Activated naive CD4-positive, alpha-beta T cell treated with anti-CD3 and anti-CD28 coated beads, Interleukin-2, amount 50 U/mL, for 24 hours (primary cell): Measurements from ENCODE around the gene PDLIM4.

Experiments
- H3K27ac Mint-ChIP-seq: one replicate; pipeline ENCODE4 v1.8.0; 2021; ENCODE audit warnings: mild to moderate bottlenecking, mixed read lengths
- H3K27me3 Mint-ChIP-seq: one replicate; pipeline ENCODE4 v1.8.0; 2021; ENCODE audit warnings: mixed read lengths
- H3K36me3 Mint-ChIP-seq: one replicate; pipeline ENCODE4 v1.8.0; 2021; ENCODE audit warnings: mixed read lengths
- H3K4me1 Mint-ChIP-seq: one replicate; pipeline ENCODE4 v1.8.0; 2021; ENCODE audit warnings: mixed read lengths
- H3K4me3 Mint-ChIP-seq: one replicate; pipeline ENCODE4 v1.8.0; 2021; ENCODE audit warnings: mild to moderate bottlenecking, mixed read lengths
- H3K9me3 Mint-ChIP-seq: one replicate; pipeline ENCODE4 v1.8.0; 2021; ENCODE audit warnings: mixed read lengths

PDLIM4 gene

GRCh38 chr5:132235340-132235739, 22.2 kb upstream of the PDLIM4 start:
- Mint-ChIP-seq H3K27ac (no peak overlapping the region), H3K9me3 (no peaks in the 10 kb centered on the region), H3K4me1 (no peaks in the 10 kb centered on the region), H3K27me3 (no peaks in the 10 kb centered on the region), H3K4me3 (no peak overlapping the region), H3K36me3 (no peaks in the 10 kb centered on the region)

GRCh38 chr5:132237141-132237540, 20.4 kb upstream of the PDLIM4 start:
- Mint-ChIP-seq H3K4me3 (no peak overlapping the region), H3K4me1 (no peaks in the 10 kb centered on the region), H3K27ac (no peak overlapping the region), H3K9me3 (no peaks in the 10 kb centered on the region), H3K27me3 (no peaks in the 10 kb centered on the region), H3K36me3 (no peaks in the 10 kb centered on the region)

- Mint-ChIP-seq H3K4me3 (no peak overlapping the region), H3K36me3 (no peaks in the 10 kb centered on the region), H3K27me3 (no peaks in the 10 kb centered on the region), H3K27ac (no peak overlapping the region), H3K4me1 (no peaks in the 10 kb centered on the region), H3K9me3 (no peaks in the 10 kb centered on the region)
These were observed 19.8 kb upstream of the PDLIM4 start for GRCh38 chr5:132237670-132238069.

- H3K27ac Mint-ChIP-seq, result peak overlapping the region; percentile 18
These were observed 19.2 kb upstream of the PDLIM4 start for GRCh38 chr5:132238169-132238744.

GRCh38 chr5:132238901-132239500, 18.5 kb upstream of the PDLIM4 start:
- no peaks in the 10 kb centered on the region for H3K36me3 Mint-ChIP-seq
- peaks cover under 1% of the 10 kb centered on the region for H3K9me3 Mint-ChIP-seq

More at GRCh38 chr5:132238169-132238744, 19.2 kb upstream of the PDLIM4 start:
- H3K27me3 Mint-ChIP-seq, result peaks cover 3% of the 10 kb centered on the region
- H3K36me3 Mint-ChIP-seq, result no peaks in the 10 kb centered on the region
- H3K4me3 Mint-ChIP-seq, result no peak overlapping the region
- H3K4me1 Mint-ChIP-seq, result no peaks in the 10 kb centered on the region
- no peaks in the 10 kb centered on the region for H3K9me3 Mint-ChIP-seq

GRCh38 chr5:132239776-132240175, 17.7 kb upstream of the PDLIM4 start:
- peaks cover 3% of the 10 kb centered on the region for H3K36me3 Mint-ChIP-seq
- H3K27me3 Mint-ChIP-seq, result peaks cover 8% of the 10 kb centered on the region
- H3K27ac Mint-ChIP-seq, result no peak overlapping the region
- no peak overlapping the region for H3K4me3 Mint-ChIP-seq
- H3K4me1 Mint-ChIP-seq, result no peaks in the 10 kb centered on the region
- peaks cover 8% of the 10 kb centered on the region for H3K9me3 Mint-ChIP-seq

More at GRCh38 chr5:132238901-132239500, 18.5 kb upstream of the PDLIM4 start:
- Mint-ChIP-seq H3K27ac (no peak overlapping the region), H3K27me3 (peaks cover 4% of the 10 kb centered on the region), H3K4me1 (no peaks in the 10 kb centered on the region), H3K4me3 (no peak overlapping the region)

- Mint-ChIP-seq H3K4me1 (no peaks in the 10 kb centered on the region), H3K9me3 (peaks cover 20% of the 10 kb centered on the region), H3K27me3 (peaks cover 10% of the 10 kb centered on the region), H3K4me3 (no peak overlapping the region), H3K36me3 (peaks cover 4% of the 10 kb centered on the region), H3K27ac (no peak overlapping the region)
These were observed 14.0 kb upstream of the PDLIM4 start for GRCh38 chr5:132243366-132243977.

- H3K4me1 Mint-ChIP-seq, result no peaks in the 10 kb centered on the region
- H3K36me3 Mint-ChIP-seq, result peaks cover 4% of the 10 kb centered on the region
- no peak overlapping the region for H3K27ac Mint-ChIP-seq
- peaks cover 10% of the 10 kb centered on the region for H3K27me3 Mint-ChIP-seq
- no peak overlapping the region for H3K4me3 Mint-ChIP-seq
- H3K9me3 Mint-ChIP-seq, result peaks cover 20% of the 10 kb centered on the region
These were observed 11.9 kb upstream of the PDLIM4 start for GRCh38 chr5:132245593-132245992.

GRCh38 chr5:132246806-132247205, 10.7 kb upstream of the PDLIM4 start:
- no peak overlapping the region for H3K27ac Mint-ChIP-seq
- peaks cover 20% of the 10 kb centered on the region for H3K9me3 Mint-ChIP-seq
- H3K4me3 Mint-ChIP-seq, result no peak overlapping the region
- peaks cover 4% of the 10 kb centered on the region for H3K36me3 Mint-ChIP-seq
- peaks cover 10% of the 10 kb centered on the region for H3K27me3 Mint-ChIP-seq
- H3K4me1 Mint-ChIP-seq, result no peaks in the 10 kb centered on the region

- Mint-ChIP-seq H3K36me3 (no peaks in the 10 kb centered on the region), H3K27me3 (peaks cover 3% of the 10 kb centered on the region), H3K4me1 (no peaks in the 10 kb centered on the region), H3K4me3 (no peak overlapping the region), H3K9me3 (peaks cover 7% of the 10 kb centered on the region), H3K27ac (no peak overlapping the region)
These were observed 6.9 kb upstream of the PDLIM4 start for GRCh38 chr5:132250547-132250946.

- Mint-ChIP-seq H3K9me3 (peaks cover 7% of the 10 kb centered on the region), H3K27me3 (peaks cover 4% of the 10 kb centered on the region), H3K27ac (no peak overlapping the region), H3K4me1 (no peaks in the 10 kb centered on the region), H3K36me3 (no peaks in the 10 kb centered on the region), H3K4me3 (no peak overlapping the region)
These were observed 6.2 kb upstream of the PDLIM4 start for GRCh38 chr5:132251220-132251725.

GRCh38 chr5:132253008-132253441, 4.5 kb upstream of the PDLIM4 start:
- Mint-ChIP-seq H3K4me3 (no peak overlapping the region), H3K27ac (no peak overlapping the region), H3K36me3 (no peaks in the 10 kb centered on the region), H3K4me1 (no peaks in the 10 kb centered on the region), H3K9me3 (no peaks in the 10 kb centered on the region), H3K27me3 (peaks cover 11% of the 10 kb centered on the region)

GRCh38 chr5:132253452-132254320, 3.8 kb upstream of the PDLIM4 start:
- H3K36me3 Mint-ChIP-seq, result no peaks in the 10 kb centered on the region
- H3K4me3 Mint-ChIP-seq, result no peak overlapping the region
- H3K4me1 Mint-ChIP-seq, result no peaks in the 10 kb centered on the region
- peaks cover 14% of the 10 kb centered on the region for H3K27me3 Mint-ChIP-seq
- H3K9me3 Mint-ChIP-seq, result no peaks in the 10 kb centered on the region
- H3K27ac Mint-ChIP-seq, result no peak overlapping the region

GRCh38 chr5:132254321-132254977, 3.0 kb upstream of the PDLIM4 start:
- H3K4me1 Mint-ChIP-seq, result no peaks in the 10 kb centered on the region
- no peak overlapping the region for H3K4me3 Mint-ChIP-seq
- H3K9me3 Mint-ChIP-seq, result no peaks in the 10 kb centered on the region
- peaks cover 14% of the 10 kb centered on the region for H3K27me3 Mint-ChIP-seq
- H3K27ac Mint-ChIP-seq, result no peak overlapping the region
- H3K36me3 Mint-ChIP-seq, result no peaks in the 10 kb centered on the region
